ENCODE results near the gene CEPT1. TPM values are rescaled to one million over a fixed set of nuclear protein-coding genes. Genes with fewer than 3 reads are reported as not detected.
A peak's percentile ranks its signal among the peaks of the same experiment; 100 is the strongest.

Gene CEPT1
- total and polyA plus RNA-seq, 2 experiments from 2014 or later = 28.7 to 35.8 TPM

DNA sequence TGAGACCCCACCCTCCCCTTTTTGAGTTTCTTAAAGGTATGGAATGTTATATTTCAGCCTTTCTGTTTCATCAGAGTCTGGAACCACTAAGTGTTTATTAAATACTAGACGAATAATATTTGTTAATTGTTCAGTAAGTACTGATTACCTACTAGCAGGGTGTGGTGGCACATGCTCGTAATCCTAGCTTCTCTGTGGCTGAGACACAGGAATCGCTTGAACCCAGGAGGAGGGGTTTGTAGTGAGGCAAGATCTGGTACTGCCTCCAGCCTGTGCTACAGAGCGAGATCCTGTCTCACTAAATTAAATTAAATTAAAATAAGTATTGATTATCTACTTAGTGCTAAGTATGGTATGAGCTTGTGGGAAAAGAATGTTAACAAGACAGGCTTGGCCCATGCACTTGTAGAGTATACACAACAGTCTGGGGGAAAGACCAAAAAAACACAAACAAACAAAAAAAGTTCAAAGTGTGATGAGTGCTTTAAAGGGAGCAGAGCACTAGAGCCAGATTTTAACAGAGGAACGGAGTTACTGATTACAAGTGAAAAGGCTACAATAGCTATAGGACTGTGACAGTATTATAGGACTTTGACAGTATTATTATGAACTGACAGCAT lies 2.4 kb downstream of the CEPT1 start:
- Histone ChIP-seq H3K36me3 (ENCODE audit: low read depth) (peaks cover 1% of the 10 kb centered on the region; the same call in 1 of the 2 replicates), H3K9me3 (ENCODE audit: low read depth) (no peaks in the 10 kb centered on the region), H4K20me1 (ENCODE audit: insufficient read depth) (no peaks in the 10 kb centered on the region), H3K4me3 (no peak overlapping the region; the same call in 1 of the 2 replicates), H3F3A (ENCODE audit: insufficient read depth) (peaks cover 10% of the 10 kb centered on the region; the same call in 1 of the 2 replicates), H3K9me2 (ENCODE audit: insufficient read depth) (no peaks in the 10 kb centered on the region), H3K4me2 (ENCODE audit: unreplicated experiment) (peak overlapping the region; percentile 98), H3K27ac (no peak overlapping the region), H3K9ac (0 out of 2 replicates have a peak overlapping the region, but pooled peaks have one; percentile 2), H3K79me2 (ENCODE audit: insufficient read depth) (peaks cover 97% of the 10 kb centered on the region), H3K4me1 (ENCODE audit: insufficient read depth) (peaks cover 36% of the 10 kb centered on the region), H2AFZ (no peak overlapping the region), H3K27me3 (replicated peaks; ENCODE audit: insufficient read depth) (no peaks in the 10 kb centered on the region)
- in situ Hi-C loops (cut with MboI) = no loop called here
- WGBS, 2 experiments (ENCODE audit: low coverage in 1 of 2, low lambda C conversion rate in 2 of 2, missing lambda C conversion rate in 2 of 2) = 77 to 83% methylated on average over 5 of the region's 5 CpGs
- TF ChIP-seq EZH2 (IDR thresholded peaks at IDR 0.05; ENCODE audit: insufficient read depth, poor library complexity, severe bottlenecking) = no peak
- no peak for DNase-seq

DNA sequence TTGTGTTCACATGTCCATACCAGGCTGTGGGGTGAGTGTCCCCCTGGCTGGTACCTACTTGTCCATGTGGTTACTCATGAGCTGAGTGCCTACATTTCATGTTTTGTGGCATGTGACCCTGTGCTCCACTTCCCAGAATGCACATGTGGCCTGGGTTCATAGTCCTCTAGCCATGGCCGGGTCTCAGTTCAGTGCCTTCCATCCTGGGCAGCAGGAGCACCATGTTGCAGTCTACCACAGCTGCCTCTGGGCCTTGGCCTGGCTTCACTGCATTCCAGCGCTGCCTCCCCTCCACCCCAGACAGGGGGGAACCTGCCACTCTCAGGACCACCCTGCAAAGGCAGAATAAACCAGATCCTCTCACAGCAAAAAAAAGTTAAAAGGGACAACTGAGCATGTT lies 5.5 kb downstream of the CEPT1 start:
- Histone ChIP-seq H3K27ac (no peak overlapping the region), H4K20me1 (ENCODE audit: insufficient read depth) (no peaks in the 10 kb centered on the region), H3K79me2 (ENCODE audit: insufficient read depth) (peaks cover 100% of the 10 kb centered on the region), H3K9ac (no peak overlapping the region), H3K36me3 (ENCODE audit: low read depth) (peaks cover 25% of the 10 kb centered on the region), H3K27me3 (replicated peaks; ENCODE audit: insufficient read depth) (no peaks in the 10 kb centered on the region), H2AFZ (no peak overlapping the region), H3K4me3 (no peak overlapping the region), H3K9me3 (ENCODE audit: low read depth) (no peaks in the 10 kb centered on the region), H3K4me1 (ENCODE audit: insufficient read depth) (peaks cover 26% of the 10 kb centered on the region), H3K4me2 (ENCODE audit: unreplicated experiment) (no peak overlapping the region), H3F3A (ENCODE audit: insufficient read depth) (0 out of 2 replicates have a peak, but pooled peaks cover 5% of the 10 kb centered on the region), H3K9me2 (ENCODE audit: insufficient read depth) (no peaks in the 10 kb centered on the region)
- 93 to 100% methylated on average over 2 of the region's 2 CpGs for WGBS, 2 experiments (ENCODE audit: low coverage in 1 of 2, low lambda C conversion rate in 2 of 2, missing lambda C conversion rate in 2 of 2)
- TF ChIP-seq EZH2phosphoT487 (IDR thresholded peaks at IDR 0.05; ENCODE audit: insufficient read depth, low read depth) = no peak
- in situ Hi-C loops (cut with MboI) = no loop called here
- DNase-seq = no peak

DNA sequence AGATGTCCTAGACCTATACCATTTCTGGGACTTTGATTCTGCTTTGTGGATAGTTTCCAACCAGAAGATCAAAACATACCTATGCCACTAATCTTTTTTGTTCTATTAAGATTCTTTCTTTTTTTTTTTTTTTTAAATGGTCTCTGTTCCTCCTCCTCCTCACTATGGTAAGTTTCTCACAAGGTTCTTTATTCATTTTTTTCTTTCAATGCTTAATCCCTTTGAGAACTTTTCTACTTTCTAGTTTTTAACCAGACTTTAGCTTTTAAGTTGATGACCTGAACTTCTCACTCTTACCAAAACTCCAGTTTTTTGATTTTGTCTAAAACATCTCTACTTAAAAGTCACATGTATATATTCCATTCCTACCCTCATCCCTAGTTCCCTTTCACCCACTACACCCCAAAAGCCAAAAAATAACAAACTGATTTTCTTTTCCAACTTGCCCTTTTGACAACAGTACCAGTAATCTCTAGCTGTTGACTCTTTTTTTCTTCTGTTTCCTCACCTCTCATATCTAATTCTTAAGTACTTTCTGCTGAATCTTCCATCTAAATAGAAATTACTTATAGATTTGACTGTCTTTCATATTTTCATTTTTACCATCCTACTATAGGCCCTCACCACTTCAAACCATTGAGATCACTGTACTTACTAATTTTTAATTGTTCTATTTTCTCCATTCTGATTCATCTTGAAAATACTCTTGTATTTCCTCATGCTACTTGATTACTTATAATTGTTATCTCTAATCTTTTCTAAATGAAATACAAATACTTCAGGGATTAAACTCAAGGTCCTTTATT lies 6.1 kb downstream of the CEPT1 start:
- no peak for TF ChIP-seq EZH2phosphoT487 (IDR thresholded peaks at IDR 0.05; ENCODE audit: insufficient read depth, low read depth)
- TF ChIP-seq EZH2 (IDR thresholded peaks at IDR 0.05; ENCODE audit: insufficient read depth, poor library complexity, severe bottlenecking) = no peak
- no peaks in the 10 kb centered on the region for H3K27me3 ChIP-seq (replicated peaks; ENCODE audit: insufficient read depth)
- no peaks in the 10 kb centered on the region for H3K9me2 ChIP-seq (ENCODE audit: insufficient read depth)
- no peaks in the 10 kb centered on the region for H3K9me3 ChIP-seq (ENCODE audit: low read depth)
- in situ Hi-C loops (cut with MboI) = no loop called here
- H3K36me3 ChIP-seq (ENCODE audit: low read depth) = peaks cover 29% of the 10 kb centered on the region
- no peak overlapping the region for H3K4me3 ChIP-seq
- H3K27ac ChIP-seq = no peak overlapping the region
- no peak overlapping the region for H2AFZ ChIP-seq
- H3K4me1 ChIP-seq (ENCODE audit: insufficient read depth) = peaks cover 25% of the 10 kb centered on the region
- no peaks in the 10 kb centered on the region for H3F3A ChIP-seq (ENCODE audit: insufficient read depth)
- H4K20me1 ChIP-seq (ENCODE audit: insufficient read depth) = no peaks in the 10 kb centered on the region
- H3K4me2 ChIP-seq (ENCODE audit: unreplicated experiment) = no peak overlapping the region
- no peak overlapping the region for H3K9ac ChIP-seq
- H3K79me2 ChIP-seq (ENCODE audit: insufficient read depth) = peaks cover 100% of the 10 kb centered on the region
- no peak for DNase-seq

DNA sequence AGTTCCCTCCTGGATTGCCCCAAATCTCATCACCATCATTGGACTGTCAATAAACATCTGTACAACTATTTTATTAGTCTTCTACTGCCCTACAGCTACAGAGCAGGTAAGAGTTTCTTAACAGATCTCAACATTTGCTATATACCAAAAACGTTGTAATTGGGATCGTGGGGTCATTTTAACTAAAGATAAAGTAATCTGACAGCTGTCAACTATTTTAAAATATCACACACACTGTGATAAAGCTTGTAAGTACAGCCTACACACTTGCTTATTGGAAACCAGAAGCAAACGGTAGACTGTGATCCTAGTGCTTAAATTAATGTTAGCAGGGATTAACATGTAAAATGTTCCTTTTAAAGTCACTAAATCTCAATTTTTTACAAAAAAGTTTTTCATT lies 7.9 kb downstream of the CEPT1 start:
- Histone ChIP-seq H3K9me3 (ENCODE audit: low read depth) (no peaks in the 10 kb centered on the region), H3K36me3 (ENCODE audit: low read depth) (peaks cover 35% of the 10 kb centered on the region), H3F3A (ENCODE audit: insufficient read depth) (no peaks in the 10 kb centered on the region), H3K27ac (no peak overlapping the region), H3K4me3 (no peak overlapping the region), H4K20me1 (ENCODE audit: insufficient read depth) (0 out of 2 replicates have a peak, but pooled peaks cover 2% of the 10 kb centered on the region), H2AFZ (no peak overlapping the region), H3K9me2 (ENCODE audit: insufficient read depth) (no peaks in the 10 kb centered on the region), H3K4me2 (ENCODE audit: unreplicated experiment) (no peak overlapping the region), H3K79me2 (ENCODE audit: insufficient read depth) (peaks cover 100% of the 10 kb centered on the region), H3K9ac (no peak overlapping the region), H3K27me3 (replicated peaks; ENCODE audit: insufficient read depth) (no peaks in the 10 kb centered on the region), H3K4me1 (ENCODE audit: insufficient read depth) (peaks cover 10% of the 10 kb centered on the region)
- no peak for DNase-seq
- 66 to 70% methylated on average over 3 of the region's 3 CpGs for WGBS, 2 experiments (ENCODE audit: low coverage in 1 of 2, low lambda C conversion rate in 2 of 2, missing lambda C conversion rate in 2 of 2)
- in situ Hi-C loops (cut with MboI) = no loop called here
- no peak for TF ChIP-seq EZH2 (IDR thresholded peaks at IDR 0.05; ENCODE audit: insufficient read depth, poor library complexity, severe bottlenecking)
- TF ChIP-seq EZH2phosphoT487 (IDR thresholded peaks at IDR 0.05; ENCODE audit: insufficient read depth, low read depth) = no peak

Data from GM23248 (cell line).